OCI-LY1 (cell line): Measurements from ENCODE around the gene MCM10.

Experiments
- EZH2 ChIP-seq: fragments of 200-600 bp; sonication (generic), shearing (Covaris generic); IDR thresholded peaks from 2 replicates; pipeline ENCODE4 v1.8.0; 2017; ENCODE audit warnings: borderline replicate concordance, mixed run types, mild to moderate bottlenecking, antibody characterized with exemption, low read length, moderate library complexity, mixed read lengths
- TF ChIP-seq, protein P1 (sequence below): fragments of 200-600 bp; sonication (generic), shearing (Covaris generic); IDR thresholded peaks from 2 replicates; pipeline ENCODE4 v1.5.1; 2017; ENCODE audit warnings: mild to moderate bottlenecking, antibody characterized with exemption, low read length, moderate library complexity, mixed read lengths

- TF ChIP-seq, protein P1, sequence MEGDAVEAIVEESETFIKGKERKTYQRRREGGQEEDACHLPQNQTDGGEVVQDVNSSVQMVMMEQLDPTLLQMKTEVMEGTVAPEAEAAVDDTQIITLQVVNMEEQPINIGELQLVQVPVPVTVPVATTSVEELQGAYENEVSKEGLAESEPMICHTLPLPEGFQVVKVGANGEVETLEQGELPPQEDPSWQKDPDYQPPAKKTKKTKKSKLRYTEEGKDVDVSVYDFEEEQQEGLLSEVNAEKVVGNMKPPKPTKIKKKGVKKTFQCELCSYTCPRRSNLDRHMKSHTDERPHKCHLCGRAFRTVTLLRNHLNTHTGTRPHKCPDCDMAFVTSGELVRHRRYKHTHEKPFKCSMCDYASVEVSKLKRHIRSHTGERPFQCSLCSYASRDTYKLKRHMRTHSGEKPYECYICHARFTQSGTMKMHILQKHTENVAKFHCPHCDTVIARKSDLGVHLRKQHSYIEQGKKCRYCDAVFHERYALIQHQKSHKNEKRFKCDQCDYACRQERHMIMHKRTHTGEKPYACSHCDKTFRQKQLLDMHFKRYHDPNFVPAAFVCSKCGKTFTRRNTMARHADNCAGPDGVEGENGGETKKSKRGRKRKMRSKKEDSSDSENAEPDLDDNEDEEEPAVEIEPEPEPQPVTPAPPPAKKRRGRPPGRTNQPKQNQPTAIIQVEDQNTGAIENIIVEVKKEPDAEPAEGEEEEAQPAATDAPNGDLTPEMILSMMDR = no peak
- TF ChIP-seq EZH2 = no peak
Measured at GRCh38 chr10:13224210-13224995, 63.0 kb downstream of the MCM10 start.
